SK-N-SH treated with all-trans-retinoic acid at 6 μM for 48 hours (cell line): ENCODE results near the gene MGST1.

Source experiments
- ATAC-seq: fragments of 200-7000 bp; cut with Tn5 transposase; 3 replicates; pipeline ENCODE4 v1.9.1; 2020; ENCODE audit warnings: mild to moderate bottlenecking, moderate library complexity
- ARNTL ChIP-seq: fragments of 450-650 bp; formaldehyde crosslinking; IDR thresholded peaks from 2 replicates; pipeline ENCODE4 v1.5.0; 2020; ENCODE audit warnings: low read depth, mild to moderate bottlenecking, moderate library complexity, borderline replicate concordance
- BACH2 ChIP-seq: fragments of 250-450 bp; sonication (Bioruptor Pico); IDR thresholded peaks from 2 replicates; pipeline ENCODE4 v1.9.0; 2021; ENCODE audit warnings: mild to moderate bottlenecking, borderline replicate concordance
- CSDC2 ChIP-seq: fragments of 250-450 bp; sonication (Bioruptor Pico); IDR thresholded peaks from 2 replicates; pipeline ENCODE4 v1.5.0; 2020; ENCODE audit warnings: mild to moderate bottlenecking, moderate library complexity
- CSRNP3 ChIP-seq: fragments of 250-450 bp; sonication (Bioruptor Pico); IDR thresholded peaks from 2 replicates; pipeline ENCODE4 v1.5.1; 2021; ENCODE audit warnings: mild to moderate bottlenecking, moderate library complexity
- ESRRG ChIP-seq: fragments of 250-450 bp; sonication (Bioruptor Pico); IDR thresholded peaks from 2 replicates; pipeline ENCODE4 v1.6.1; 2021; ENCODE audit warnings: mild to moderate bottlenecking
- GLIS3 ChIP-seq: fragments of 250-450 bp; sonication (Bioruptor Pico); IDR thresholded peaks from 2 replicates; pipeline ENCODE4 v1.5.0; 2020; ENCODE audit warnings: mild to moderate bottlenecking, moderate library complexity
- ISL1 ChIP-seq: fragments of 250-450 bp; sonication (Bioruptor Pico); IDR thresholded peaks from 2 replicates; pipeline ENCODE4 v2.1.2; 2022; ENCODE audit warnings: mild to moderate bottlenecking, moderate library complexity
- OSR1 ChIP-seq: fragments of 250-450 bp; sonication (Bioruptor Pico); IDR thresholded peaks from 2 replicates; pipeline ENCODE4 v1.8.0; 2022; ENCODE audit warnings: moderate library complexity, mild to moderate bottlenecking, inconsistent platforms
- PATZ1 ChIP-seq: fragments of 250-450 bp; sonication (Bioruptor Pico); IDR thresholded peaks from 2 replicates; pipeline ENCODE4 v1.8.0; 2020; ENCODE audit warnings: mild to moderate bottlenecking, moderate library complexity, borderline replicate concordance
- POU6F1 ChIP-seq: fragments of 250-450 bp; sonication (Bioruptor Pico); IDR thresholded peaks from 2 replicates; pipeline ENCODE4 v1.8.0; 2021; ENCODE audit warnings: low read depth, mild to moderate bottlenecking, moderate library complexity, borderline replicate concordance
- PPARA ChIP-seq: fragments of 250-450 bp; sonication (Bioruptor Pico); IDR thresholded peaks from 2 replicates; pipeline ENCODE4 v1.5.0; 2020; ENCODE audit warnings: mild to moderate bottlenecking, borderline replicate concordance
- RARB ChIP-seq: fragments of 250-450 bp; sonication (Bioruptor Pico); IDR thresholded peaks from 2 replicates; pipeline ENCODE4 v1.8.0; 2021; ENCODE audit warnings: mild to moderate bottlenecking, moderate library complexity
- SNAI2 ChIP-seq: fragments of 250-450 bp; sonication (Bioruptor Pico); IDR thresholded peaks from 2 replicates; pipeline ENCODE4 v1.5.0; 2020; ENCODE audit warnings: mild to moderate bottlenecking, moderate library complexity
- TCF4 ChIP-seq: fragments of 250-450 bp; sonication (Bioruptor Pico); IDR thresholded peaks from 2 replicates; pipeline ENCODE4 v1.8.0; 2021; ENCODE audit warnings: mild to moderate bottlenecking, moderate library complexity, borderline replicate concordance
- TOX ChIP-seq: fragments of 250-450 bp; sonication (Bioruptor Pico); IDR thresholded peaks from 2 replicates; pipeline ENCODE4 v1.8.0; 2021; ENCODE audit warnings: mild to moderate bottlenecking, moderate library complexity, borderline replicate concordance
- TSHZ2 ChIP-seq: fragments of 250-450 bp; sonication (Bioruptor Pico); IDR thresholded peaks from 2 replicates; pipeline ENCODE4 v1.5.0; 2020; ENCODE audit warnings: mild to moderate bottlenecking, moderate library complexity
- ZC3H10 ChIP-seq: fragments of 250-450 bp; sonication (Bioruptor Pico); IDR thresholded peaks from 2 replicates; pipeline ENCODE4 v1.5.1; 2021; ENCODE audit warnings: mild to moderate bottlenecking, moderate library complexity
- ZFP3 ChIP-seq: fragments of 250-450 bp; sonication (Bioruptor Pico); IDR thresholded peaks from 2 replicates; pipeline ENCODE4 v1.5.0; 2020; ENCODE audit warnings: mild to moderate bottlenecking, moderate library complexity
- ZFP30 ChIP-seq: fragments of 450-650 bp; formaldehyde crosslinking; IDR thresholded peaks from 2 replicates; pipeline ENCODE4 v1.5.0; 2022; ENCODE audit warnings: mild to moderate bottlenecking, moderate library complexity
- ZNF565 ChIP-seq: fragments of 450-650 bp; formaldehyde crosslinking; conservative IDR thresholded peaks from 2 replicates; pipeline ENCODE4 v1.5.0; 2020; ENCODE audit warnings: low read depth, mild to moderate bottlenecking, moderate library complexity
- ZNF70 ChIP-seq: fragments of 450-650 bp; formaldehyde crosslinking; IDR thresholded peaks from 2 replicates; pipeline ENCODE4 v1.5.0; 2020; ENCODE audit warnings: mild to moderate bottlenecking, moderate library complexity
- TF ChIP-seq, protein P1 (sequence below): fragments of 250-450 bp; sonication (Bioruptor Pico); IDR thresholded peaks from 2 replicates; pipeline ENCODE4 v1.5.1; 2020; ENCODE audit warnings: low read depth, mild to moderate bottlenecking, moderate library complexity

MGST1 gene

GRCh38 chr12:16348435-16349130, 1.1 kb downstream of the MGST1 start:
- TF ChIP-seq TCF4 (no peak), ARNTL (CRISPR knock-in tag) (no peak)
- ATAC-seq = peak; percentile 30

DNA sequence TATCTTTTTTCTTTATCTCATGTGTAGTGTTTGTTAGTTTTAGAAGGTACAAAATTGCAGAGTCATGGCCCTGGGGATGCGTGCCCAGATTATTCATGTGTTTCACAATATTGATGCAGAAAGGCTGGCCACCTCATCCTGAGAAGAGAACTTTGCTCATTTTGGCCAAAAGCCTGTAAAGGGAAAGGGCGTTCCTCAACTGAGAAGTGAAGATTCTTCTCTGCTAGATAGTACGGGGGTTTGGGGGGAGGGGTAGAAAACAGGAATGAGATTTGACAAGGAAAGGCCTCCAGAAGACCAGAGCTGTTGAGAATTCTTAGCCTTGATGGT, 1.7 kb downstream of the MGST1 start:
- ATAC-seq = no peak
- TF ChIP-seq OSR1 (CRISPR knock-in tag) (no peak), CSRNP3 (CRISPR knock-in tag) (no peak), ZFP30 (CRISPR knock-in tag) (no peak), PPARA (CRISPR knock-in tag) (no peak), ARNTL (CRISPR knock-in tag) (no peak), ZFP3 (no peak), CSDC2 (CRISPR knock-in tag) (no peak)

DNA sequence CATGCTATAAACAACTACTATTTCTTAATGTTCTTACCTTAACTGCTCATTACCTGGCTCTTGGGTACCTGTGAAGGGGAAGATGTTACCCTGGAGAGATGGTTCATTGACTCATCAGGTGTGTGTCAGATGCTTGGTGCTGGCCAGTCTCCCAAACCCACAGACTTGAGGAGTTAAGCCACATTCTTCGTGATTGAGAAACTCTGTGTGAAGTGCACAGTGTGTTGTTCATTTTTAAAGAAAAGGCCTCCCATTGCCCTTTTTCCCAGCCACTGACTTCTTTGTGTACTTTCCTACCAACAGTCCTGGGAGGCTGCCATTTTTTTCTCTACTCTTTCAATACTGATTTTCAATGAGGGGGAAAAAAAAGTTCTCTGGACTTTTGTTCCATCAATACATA, 3.2 kb downstream of the MGST1 start:
- TF ChIP-seq SNAI2 (CRISPR knock-in tag) (no peak), TCF4 (no peak)
- ATAC-seq = no peak

DNA sequence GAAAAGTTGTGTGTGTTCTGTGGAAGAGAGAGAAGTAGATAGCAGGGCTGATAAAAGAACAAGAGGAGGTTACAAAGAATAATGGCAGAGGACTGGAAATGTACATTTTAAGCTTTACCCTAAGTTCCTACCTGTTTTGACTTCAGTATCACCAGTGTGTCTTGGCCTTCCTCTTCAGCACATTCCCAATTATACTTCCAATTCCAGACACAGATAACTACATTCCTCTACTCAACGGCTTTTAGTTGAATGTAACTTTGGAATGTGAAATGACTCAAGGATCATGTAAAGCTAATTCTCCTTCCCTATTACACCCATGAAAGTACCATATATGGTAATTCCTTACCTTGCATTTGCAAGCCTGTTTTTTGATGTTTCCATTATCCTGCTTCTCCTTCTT, 5.0 kb downstream of the MGST1 start:
- ATAC-seq = no peak
- TF ChIP-seq CSDC2 (CRISPR knock-in tag) (no peak), BACH2 (CRISPR knock-in tag) (no peak), ZC3H10 (CRISPR knock-in tag) (no peak), RARB (CRISPR knock-in tag) (no peak), ESRRG (no peak), TCF4 (no peak), ZNF70 (no peak), ARNTL (CRISPR knock-in tag) (no peak), OSR1 (CRISPR knock-in tag) (no peak)

- TF ChIP-seq CSRNP3 (CRISPR knock-in tag) (no peak), TCF4 (no peak), ZC3H10 (CRISPR knock-in tag) (no peak), ZNF565 (CRISPR knock-in tag) (no peak), ZNF70 (no peak), POU6F1 (CRISPR knock-in tag) (no peak), ZFP30 (CRISPR knock-in tag) (no peak), SNAI2 (CRISPR knock-in tag) (no peak), RARB (CRISPR knock-in tag) (no peak), ARNTL (CRISPR knock-in tag) (no peak), ESRRG (no peak), GLIS3 (CRISPR knock-in tag) (no peak), PATZ1 (CRISPR knock-in tag) (no peak), ZFP3 (no peak), PPARA (CRISPR knock-in tag) (no peak), ISL1 (no peak), TSHZ2 (no peak), TOX (no peak), CSDC2 (CRISPR knock-in tag) (no peak)
- TF ChIP-seq, protein P1, sequence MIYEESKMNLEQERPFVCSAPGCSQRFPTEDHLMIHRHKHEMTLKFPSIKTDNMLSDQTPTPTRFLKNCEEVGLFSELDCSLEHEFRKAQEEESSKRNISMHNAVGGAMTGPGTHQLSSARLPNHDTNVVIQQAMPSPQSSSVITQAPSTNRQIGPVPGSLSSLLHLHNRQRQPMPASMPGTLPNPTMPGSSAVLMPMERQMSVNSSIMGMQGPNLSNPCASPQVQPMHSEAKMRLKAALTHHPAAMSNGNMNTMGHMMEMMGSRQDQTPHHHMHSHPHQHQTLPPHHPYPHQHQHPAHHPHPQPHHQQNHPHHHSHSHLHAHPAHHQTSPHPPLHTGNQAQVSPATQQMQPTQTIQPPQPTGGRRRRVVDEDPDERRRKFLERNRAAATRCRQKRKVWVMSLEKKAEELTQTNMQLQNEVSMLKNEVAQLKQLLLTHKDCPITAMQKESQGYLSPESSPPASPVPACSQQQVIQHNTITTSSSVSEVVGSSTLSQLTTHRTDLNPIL (CRISPR knock-in tag) = no peak
- ATAC-seq = no peak
Measured at GRCh38 chr12:16358878-16359277, 11.4 kb downstream of the MGST1 start.
